CD4-positive, alpha-beta T cell (primary cell): ENCODE measurements around the gene GSDME. TPM values are rescaled to one million over a fixed set of nuclear protein-coding genes. Genes with fewer than 3 reads are reported as not detected.

Source experiments
- ATAC-seq: fragments of 200-7000 bp; cut with Tn5 transposase; one replicate; pipeline ENCODE4 v1.10.0; 2022; ENCODE audit warnings: mild to moderate bottlenecking; ENCODE audit not compliant: poor library complexity
- CTCF ChIA-PET: fragments of 350-600 bp; sonication (Branson Sonifier 250); formaldehyde crosslinking; loops from one replicate; lab custom pipeline; 2021; ENCODE audit warnings: antibody characterized with exemption, inconsistent platforms; lab: Charles Lee
- POLR2A ChIA-PET: fragments of 350-600 bp; sonication (Branson Sonifier 250); formaldehyde crosslinking; loops from one replicate; lab custom pipeline; 2021; ENCODE audit warnings: antibody characterized with exemption, inconsistent platforms; lab: Charles Lee
- DNase-seq, 14 experiments: peaks; one replicate each; pipeline ENCODE4 v3.0.0-alpha.2; 2013 to 2020; ENCODE audit warnings: mixed read lengths in 2 of 14
- H3K27ac ChIP-seq, 2 donors: one replicate each; pipeline versions ENCODE4 v1.5.1 to v1.7.0; 2013; ENCODE audit warnings: low read length in 2 of 2, low read depth in 1 of 2, mild to moderate bottlenecking in 1 of 2
- H3K27me3 ChIP-seq, 2 experiments: 1 replicate in 1 of 2; 2 replicates in 1 of 2; pipeline versions ENCODE4 v1.6.1 to v1.7.0; 2013; ENCODE audit warnings: low read length in 2 of 2, control low read depth in 1 of 2, mild to moderate bottlenecking in 1 of 2, moderate library complexity in 1 of 2; ENCODE audit not compliant: insufficient read depth in 2 of 2, control insufficient read depth in 1 of 2
- H3K36me3 ChIP-seq: one replicate; pipeline ENCODE4 v1.6.1; 2013; ENCODE audit warnings: low read length, control low read depth; ENCODE audit not compliant: insufficient read depth
- H3K4me1 ChIP-seq: one replicate; pipeline ENCODE4 v1.6.1; 2013; ENCODE audit warnings: low read length, control low read depth; ENCODE audit not compliant: insufficient read depth
- H3K4me3 ChIP-seq: one replicate; pipeline ENCODE4 v1.5.1; 2013; ENCODE audit warnings: mild to moderate bottlenecking, low read length, moderate library complexity
- H3K9me3 ChIP-seq, 2 experiments: 1 replicate in 1 of 2; 2 replicates in 1 of 2; pipeline versions ENCODE4 v1.6.1 to v1.7.0; 2013; ENCODE audit warnings: low read length in 2 of 2, mild to moderate bottlenecking in 2 of 2, control low read depth in 1 of 2, moderate library complexity in 1 of 2; ENCODE audit not compliant: control insufficient read depth in 1 of 2, insufficient read depth in 1 of 2
- H3K27ac Mint-ChIP-seq: one replicate; pipeline ENCODE4 v1.8.0; 2020; ENCODE audit warnings: mixed read lengths
- H3K27me3 Mint-ChIP-seq: one replicate; pipeline ENCODE4 v1.8.0; 2021; ENCODE audit warnings: mixed read lengths
- H3K36me3 Mint-ChIP-seq: one replicate; pipeline ENCODE4 v1.8.0; 2021; ENCODE audit warnings: low read depth, mixed read lengths
- H3K4me1 Mint-ChIP-seq: one replicate; pipeline ENCODE4 v1.8.0; 2021; ENCODE audit warnings: low read depth, mixed read lengths
- H3K4me3 Mint-ChIP-seq: one replicate; pipeline ENCODE4 v1.8.0; 2020; ENCODE audit warnings: mild to moderate bottlenecking, mixed read lengths
- H3K9me3 Mint-ChIP-seq: one replicate; pipeline ENCODE4 v1.8.0; 2020; ENCODE audit warnings: mixed read lengths
- CTCF ChIP-seq: fragments of 200-600 bp; IDR thresholded peaks from one replicate; pipeline ENCODE4 v1.8.0; 2022; ENCODE audit warnings: antibody characterized with exemption, mild to moderate bottlenecking
- intact Hi-C, 2 experiments: fragments of 100-400 bp; cut with DNase I in 1 of 2; cut with micrococcal nuclease in 1 of 2; formaldehyde crosslinking; loops; one replicate each; pipeline versions ENCODE4 v1.15.1 to v1.9.0; 2023 to 2025; cut with DNase I, micrococcal nuclease
- total RNA-seq, 174 experiments: library from RNA in 2 of 174; stranded (reverse) in 2 of 174; gene quantifications; one replicate each; pipeline ENCODE4 v1.2.3 and lab custom pipeline; 2021 to 2026

Gene GSDME
- total RNA-seq, 2 experiments from 2014 or later, result 0.19 TPM; not detected in 1

DNA sequence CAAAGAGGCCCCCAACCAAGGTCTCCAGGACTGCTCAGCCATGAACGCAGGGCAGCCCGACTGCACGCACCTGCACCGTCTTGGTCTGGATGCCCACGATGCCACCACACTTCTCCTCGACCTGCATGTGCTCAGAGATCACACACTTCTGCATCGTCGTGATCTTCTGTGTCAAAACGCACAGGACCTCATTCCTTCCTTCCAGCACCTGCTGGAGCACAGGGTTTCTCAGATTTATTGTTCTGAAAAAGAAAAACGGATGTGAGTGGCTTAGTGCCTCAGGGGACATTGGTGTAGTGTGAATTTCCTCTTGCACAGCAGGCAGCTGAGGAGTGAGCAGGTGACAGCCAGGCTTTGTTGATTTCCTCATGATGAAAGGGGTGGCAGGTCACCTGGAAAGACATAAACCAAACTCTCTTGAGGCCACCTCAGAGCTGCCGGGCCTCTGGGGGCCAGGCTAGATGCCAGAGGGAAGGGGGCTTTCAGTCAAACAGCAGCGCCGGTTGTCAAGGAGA, 38.2 kb downstream of the GSDME start:
- H3K27me3 ChIP-seq, result peaks cover 0 to 3% of the 10 kb centered on the region in 2 experiments
- Mint-ChIP-seq H3K36me3 (no peaks in the 10 kb centered on the region), H3K9me3 (no peaks in the 10 kb centered on the region), H3K4me1 (no peaks in the 10 kb centered on the region), H3K27ac (no peak overlapping the region), H3K4me3 (no peak overlapping the region), H3K27me3 (peaks cover 33% of the 10 kb centered on the region)
- no peaks in the 10 kb centered on the region for H3K4me1 ChIP-seq
- no peak for ATAC-seq
- H3K27ac ChIP-seq, result no peak overlapping the region
- H3K4me3 ChIP-seq, result no peak overlapping the region
- CTCF ChIA-PET, result no interaction called here
- TF ChIP-seq CTCF, result no peak
- POLR2A ChIA-PET, result no interaction called here
- DNase-seq, result no peak
- intact Hi-C loops, result no loop called here
- H3K36me3 ChIP-seq, result no peaks in the 10 kb centered on the region
- H3K9me3 ChIP-seq, result peaks cover 0 to 3% of the 10 kb centered on the region in 2 experiments

DNA sequence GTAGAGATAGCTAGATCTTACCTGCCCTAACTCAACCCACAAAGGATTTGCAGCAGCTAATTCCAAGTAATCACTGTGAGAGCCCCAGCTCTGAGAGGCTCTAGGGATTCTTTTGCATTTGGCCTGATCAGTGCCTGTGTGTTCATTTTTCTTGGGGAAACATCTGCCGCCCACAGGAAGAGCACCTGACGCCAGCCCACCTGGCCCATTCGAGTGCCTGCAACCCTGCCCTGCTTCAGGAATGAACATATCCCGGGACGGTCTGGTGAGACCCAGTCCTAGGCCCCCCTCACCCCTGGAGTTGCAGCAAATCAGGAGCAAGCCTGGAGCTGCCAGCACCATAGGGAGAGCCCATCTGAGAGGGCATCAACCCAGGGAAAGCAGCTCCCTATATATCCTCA, 38.8 kb downstream of the GSDME start:
- peaks cover 0 to 3% of the 10 kb centered on the region in 2 experiments for H3K9me3 ChIP-seq
- ATAC-seq, result no peak
- Mint-ChIP-seq H3K4me1 (no peaks in the 10 kb centered on the region), H3K9me3 (no peaks in the 10 kb centered on the region), H3K27me3 (peaks cover 39% of the 10 kb centered on the region), H3K4me3 (no peak overlapping the region), H3K27ac (no peak overlapping the region), H3K36me3 (no peaks in the 10 kb centered on the region)
- H3K4me3 ChIP-seq, result no peak overlapping the region
- H3K27me3 ChIP-seq, result peaks cover 0 to 9% of the 10 kb centered on the region in 2 experiments
- intact Hi-C loops, result no loop called here
- no peaks in the 10 kb centered on the region for H3K36me3 ChIP-seq
- no peak for DNase-seq
- no peaks in the 10 kb centered on the region for H3K4me1 ChIP-seq
- CTCF ChIA-PET, result no interaction called here
- H3K27ac ChIP-seq, result no peak overlapping the region
- POLR2A ChIA-PET, result no interaction called here
- TF ChIP-seq CTCF, result no peak

- no peaks in the 10 kb centered on the region for H3K4me1 Mint-ChIP-seq
- DNase-seq, result no peak
- POLR2A ChIA-PET, result no interaction called here
- no peak overlapping the region for H3K27ac ChIP-seq
- no peaks in the 10 kb centered on the region for H3K36me3 ChIP-seq
- no peak overlapping the region for H3K27ac Mint-ChIP-seq
- no peak for ATAC-seq
- H3K9me3 Mint-ChIP-seq, result no peaks in the 10 kb centered on the region
- CTCF ChIA-PET, result no interaction called here
- no peak for TF ChIP-seq CTCF
- peaks cover 0 to 10% of the 10 kb centered on the region in 2 experiments for H3K27me3 ChIP-seq
- intact Hi-C loops, result no loop called here
- no peaks in the 10 kb centered on the region for H3K4me1 ChIP-seq
- peaks cover 0 to 3% of the 10 kb centered on the region in 2 experiments for H3K9me3 ChIP-seq
- H3K27me3 Mint-ChIP-seq, result peaks cover 44% of the 10 kb centered on the region
- H3K4me3 Mint-ChIP-seq, result no peak overlapping the region
- H3K36me3 Mint-ChIP-seq, result no peaks in the 10 kb centered on the region
- H3K4me3 ChIP-seq, result no peak overlapping the region
Measured at GRCh38 chr7:24717694-24718320, 39.5 kb downstream of the GSDME start.
